Measurements from ENCODE around the gene RAB25. TPM values are rescaled to one million over a fixed set of nuclear protein-coding genes. Genes with fewer than 3 reads are reported as not detected.

The RAB25 gene
- total and polyA plus RNA-seq, 2 experiments from 2014 or later, result 71.1 to 106 TPM

GRCh38 chr1:156081180-156081916 lies 20.4 kb downstream of the RAB25 start:
- 2% methylated on average over 20 of the region's 61 CpGs for WGBS (ENCODE audit: low lambda C conversion rate, missing lambda C conversion rate)
- no peaks in the 10 kb centered on the region for H3K9me3 ChIP-seq (ENCODE audit: low read depth)
- H4K20me1 ChIP-seq (ENCODE audit: insufficient read depth, poor library complexity, severe bottlenecking), result peaks cover 33% of the 10 kb centered on the region
- H3K36me3 ChIP-seq (replicated peaks; ENCODE audit: insufficient read depth, low read depth), result no peaks in the 10 kb centered on the region
- H3K79me2 ChIP-seq, result peaks cover 86% of the 10 kb centered on the region
- H2AFZ ChIP-seq, result peak overlapping the region; percentile 92
- H3K27ac ChIP-seq, result peak overlapping the region; percentile 93
- no peak for TF ChIP-seq EZH2phosphoT487 (IDR thresholded peaks at IDR 0.05; ENCODE audit: low read depth, severe bottlenecking, unreplicated experiment)
- no peak for TF ChIP-seq CTCF (IDR thresholded peaks at IDR 0.05; ENCODE audit: poor library complexity)
- no peak for TF ChIP-seq EZH2 (IDR thresholded peaks at IDR 0.05; ENCODE audit: borderline replicate concordance)
- no peaks in the 10 kb centered on the region for H3K9me2 ChIP-seq (replicated peaks; ENCODE audit: insufficient read depth)
- H3K4me3 ChIP-seq, result peak overlapping the region; percentile 91
- no peaks in the 10 kb centered on the region for H3K27me3 ChIP-seq
- H3K4me2 ChIP-seq, result peak overlapping the region; percentile 88
- H3K4me1 ChIP-seq (ENCODE audit: insufficient read depth), result peaks cover 42% of the 10 kb centered on the region
- no peak for DNase-seq (ENCODE audit: low spot score)

- peak; percentile 55 for DNase-seq (ENCODE audit: low spot score)
- 0% methylated on average over 3 of the region's 10 CpGs for WGBS (ENCODE audit: low lambda C conversion rate, missing lambda C conversion rate)
- Histone ChIP-seq H3K27ac (peak overlapping the region; percentile 93), H3K4me2 (peak overlapping the region; percentile 88), H2AFZ (peak overlapping the region; percentile 92), H3K27me3 (no peaks in the 10 kb centered on the region), H4K20me1 (ENCODE audit: insufficient read depth, poor library complexity, severe bottlenecking) (peaks cover 29% of the 10 kb centered on the region), H3K9me3 (ENCODE audit: low read depth) (no peaks in the 10 kb centered on the region), H3K36me3 (replicated peaks; ENCODE audit: insufficient read depth, low read depth) (no peaks in the 10 kb centered on the region), H3K79me2 (peaks cover 86% of the 10 kb centered on the region), H3K9me2 (replicated peaks; ENCODE audit: insufficient read depth) (no peaks in the 10 kb centered on the region), H3K4me3 (peak overlapping the region; percentile 73), H3K4me1 (ENCODE audit: insufficient read depth) (peaks cover 48% of the 10 kb centered on the region)
- TF ChIP-seq EZH2phosphoT487 (IDR thresholded peaks at IDR 0.05; ENCODE audit: low read depth, severe bottlenecking, unreplicated experiment) (no peak), EZH2 (IDR thresholded peaks at IDR 0.05; ENCODE audit: borderline replicate concordance) (no peak), CTCF (IDR thresholded peaks at IDR 0.05; ENCODE audit: poor library complexity) (no peak)
These were observed 21.0 kb downstream of the RAB25 start for GRCh38 chr1:156081917-156082308.

- H3K27ac ChIP-seq, result peak within 1 kb of the TSS; percentile 93
- no peaks in the 10 kb centered on the region for H3K36me3 ChIP-seq (replicated peaks; ENCODE audit: insufficient read depth, low read depth)
- H4K20me1 ChIP-seq (ENCODE audit: insufficient read depth, poor library complexity, severe bottlenecking), result peaks cover 26% of the 10 kb centered on the region
- TF ChIP-seq EZH2phosphoT487 (IDR thresholded peaks at IDR 0.05; ENCODE audit: low read depth, severe bottlenecking, unreplicated experiment) (no peak), CTCF (IDR thresholded peaks at IDR 0.05; ENCODE audit: poor library complexity) (no peak), EZH2 (IDR thresholded peaks at IDR 0.05; ENCODE audit: borderline replicate concordance) (no peak)
- peak; percentile 91 for DNase-seq (ENCODE audit: low spot score)
- no peaks in the 10 kb centered on the region for H3K9me2 ChIP-seq (replicated peaks; ENCODE audit: insufficient read depth)
- H3K79me2 ChIP-seq, result peaks cover 86% of the 10 kb centered on the region
- H3K4me2 ChIP-seq, result peak within 1 kb of the TSS; percentile 88
- 0% methylated on average over 12 of the region's 62 CpGs for WGBS (ENCODE audit: low lambda C conversion rate, missing lambda C conversion rate)
- peak within 1 kb of the TSS; percentile 91 for H3K4me3 ChIP-seq
- H2AFZ ChIP-seq, result peak within 1 kb of the TSS; percentile 92
- H3K4me1 ChIP-seq (ENCODE audit: insufficient read depth), result peaks cover 54% of the 10 kb centered on the region
- H3K9me3 ChIP-seq (ENCODE audit: low read depth), result no peaks in the 10 kb centered on the region
- no peaks in the 10 kb centered on the region for H3K27me3 ChIP-seq
These were observed 21.5 kb downstream of the RAB25 start, which contains the start of gene MEX3A for GRCh38 chr1:156082309-156083091. MEX3A (minus strand) TSS chr1:156082465; CDS start chr1:156081998, 467 bp downstream.
